ENCODE measurements around the gene ABCA9.
A peak's percentile ranks its signal among the peaks of the same experiment; 100 is the strongest.

The ABCA9 gene

GRCh38 chr17:69060822-69061221 lies at the start of gene ABCA9:
Gene ABCA9 (minus strand): TSS chr17:69060927. CDS start chr17:69051126, 9,801 bp downstream.
- TF ChIP-seq EZH2phosphoT487 (IDR thresholded peaks at IDR 0.05; ENCODE audit: low read depth): no peak
- TF ChIP-seq CTCF (IDR thresholded peaks at IDR 0.05; ENCODE audit: low read depth, low read length): no peak
- Histone ChIP-seq H2AFZ (ENCODE audit: low read depth, low read length) (peak within 1 kb of the TSS; percentile 57; the same call in 1 of the 2 replicates), H3K9me3 (ENCODE audit: insufficient read depth, low read length) (peaks cover 4% of the 10 kb centered on the region; the same call in 1 of the 2 replicates), H3K4me2 (ENCODE audit: low read length) (no peak within 1 kb of the TSS), H3K4me3 (ENCODE audit: low read length) (no peak within 1 kb of the TSS), H4K20me1 (ENCODE audit: insufficient read depth, low read length) (no peaks in the 10 kb centered on the region), H3K36me3 (replicated peaks; ENCODE audit: low read depth, low read length) (no peaks in the 10 kb centered on the region), H3K27me3 (ENCODE audit: low read depth, low read length) (no peaks in the 10 kb centered on the region), H3K79me2 (ENCODE audit: low read length) (no peaks in the 10 kb centered on the region), H3K4me1 (ENCODE audit: low read length) (peaks cover 15% of the 10 kb centered on the region), H3K27ac (ENCODE audit: low read length) (no peak within 1 kb of the TSS), H3K9ac (ENCODE audit: low read length) (no peak within 1 kb of the TSS)

- no peak overlapping the region for H3K9ac ChIP-seq (ENCODE audit: low read length)
- H3K36me3 ChIP-seq (replicated peaks; ENCODE audit: low read depth, low read length): no peaks in the 10 kb centered on the region
- H3K9me3 ChIP-seq (ENCODE audit: insufficient read depth, low read length): no peaks in the 10 kb centered on the region
- no peak overlapping the region for H2AFZ ChIP-seq (ENCODE audit: low read depth, low read length)
- no peaks in the 10 kb centered on the region for H3K79me2 ChIP-seq (ENCODE audit: low read length)
- no peaks in the 10 kb centered on the region for H4K20me1 ChIP-seq (ENCODE audit: insufficient read depth, low read length)
- H3K27ac ChIP-seq (ENCODE audit: low read length): no peak overlapping the region
- H3K4me3 ChIP-seq (ENCODE audit: low read length): no peak overlapping the region
- peaks cover 3% of the 10 kb centered on the region; the same call in 1 of the 2 replicates for H3K4me1 ChIP-seq (ENCODE audit: low read length)
- no peak for TF ChIP-seq CTCF (IDR thresholded peaks at IDR 0.05; ENCODE audit: low read depth, low read length)
- no peak for TF ChIP-seq EZH2phosphoT487 (IDR thresholded peaks at IDR 0.05; ENCODE audit: low read depth)
- no peaks in the 10 kb centered on the region for H3K27me3 ChIP-seq (ENCODE audit: low read depth, low read length)
- H3K4me2 ChIP-seq (ENCODE audit: low read length): no peak overlapping the region
These were observed 45.4 kb upstream of the ABCA9 start for GRCh38 chr17:69105907-69106730.

- no peak for TF ChIP-seq CTCF (IDR thresholded peaks at IDR 0.05; ENCODE audit: low read depth, low read length)
- no peak for TF ChIP-seq EZH2phosphoT487 (IDR thresholded peaks at IDR 0.05; ENCODE audit: low read depth)
- Histone ChIP-seq H3K79me2 (ENCODE audit: low read length) (no peaks in the 10 kb centered on the region), H3K9me3 (ENCODE audit: insufficient read depth, low read length) (no peaks in the 10 kb centered on the region), H2AFZ (ENCODE audit: low read depth, low read length) (no peak overlapping the region), H3K4me1 (ENCODE audit: low read length) (peaks cover 14% of the 10 kb centered on the region), H3K4me2 (ENCODE audit: low read length) (no peak overlapping the region), H3K36me3 (replicated peaks; ENCODE audit: low read depth, low read length) (no peaks in the 10 kb centered on the region), H3K27ac (ENCODE audit: low read length) (no peak overlapping the region), H3K27me3 (ENCODE audit: low read depth, low read length) (no peaks in the 10 kb centered on the region), H3K9ac (ENCODE audit: low read length) (no peak overlapping the region), H3K4me3 (ENCODE audit: low read length) (no peak overlapping the region), H4K20me1 (ENCODE audit: insufficient read depth, low read length) (no peaks in the 10 kb centered on the region)
These were observed 43.0 kb upstream of the ABCA9 start for GRCh38 chr17:69103557-69104233.

GRCh38 chr17:69098625-69099024 lies 37.9 kb upstream of the ABCA9 start:
- Histone ChIP-seq H3K9me3 (ENCODE audit: insufficient read depth, low read length) (no peaks in the 10 kb centered on the region), H2AFZ (ENCODE audit: low read depth, low read length) (0 out of 2 replicates have a peak overlapping the region, but pooled peaks have one; percentile 12), H3K9ac (ENCODE audit: low read length) (peak overlapping the region; percentile 49; the same call in 1 of the 2 replicates), H3K4me1 (ENCODE audit: low read length) (peaks cover 38% of the 10 kb centered on the region), H4K20me1 (ENCODE audit: insufficient read depth, low read length) (no peaks in the 10 kb centered on the region), H3K79me2 (ENCODE audit: low read length) (no peaks in the 10 kb centered on the region), H3K27ac (ENCODE audit: low read length) (peak overlapping the region; percentile 69), H3K27me3 (ENCODE audit: low read depth, low read length) (no peaks in the 10 kb centered on the region), H3K4me3 (ENCODE audit: low read length) (peak overlapping the region; percentile 4; the same call in 1 of the 2 replicates), H3K4me2 (ENCODE audit: low read length) (peak overlapping the region; percentile 37), H3K36me3 (replicated peaks; ENCODE audit: low read depth, low read length) (peaks cover 20% of the 10 kb centered on the region)
- TF ChIP-seq EZH2phosphoT487 (IDR thresholded peaks at IDR 0.05; ENCODE audit: low read depth) (no peak), CTCF (IDR thresholded peaks at IDR 0.05; ENCODE audit: low read depth, low read length) (no peak)

Data from OCI-LY3 (cell line).